HG02973 (cell line): ENCODE results near the gene TYK2.
"Not testable (repeated sequence)": the region's sequence is repeated elsewhere in the genome, so short reads cannot be mapped to it uniquely, and the experiment has no call there.

Source experiments
- ATAC-seq: cut with Tn5 transposase; IDR thresholded peaks from one replicate; pipeline ENCODE4 v1.9.1; 2021; ENCODE audit warnings: moderate library complexity; ENCODE audit not compliant: unreplicated experiment

Gene TYK2

DNA sequence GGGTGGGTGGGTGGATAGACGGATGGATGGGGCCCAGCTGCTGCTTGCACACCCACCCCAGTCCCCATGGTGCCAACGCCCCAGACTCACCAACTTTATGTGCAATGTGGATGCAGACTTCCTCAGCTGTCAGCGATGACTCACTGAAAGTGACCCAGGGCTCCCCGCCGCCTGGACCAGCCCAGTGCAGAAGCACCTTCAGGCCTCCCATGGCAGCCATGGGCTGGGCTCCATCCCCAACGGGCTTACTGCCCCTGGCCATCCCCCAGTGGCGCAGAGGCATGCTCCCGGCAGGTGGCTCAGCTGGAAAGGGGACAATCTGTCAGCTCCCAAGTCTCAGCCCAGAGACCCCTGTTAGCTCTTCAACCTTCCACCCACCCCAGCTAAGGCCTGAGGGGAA lies 2.2 kb downstream of the TYK2 start:
- no peak for ATAC-seq

DNA sequence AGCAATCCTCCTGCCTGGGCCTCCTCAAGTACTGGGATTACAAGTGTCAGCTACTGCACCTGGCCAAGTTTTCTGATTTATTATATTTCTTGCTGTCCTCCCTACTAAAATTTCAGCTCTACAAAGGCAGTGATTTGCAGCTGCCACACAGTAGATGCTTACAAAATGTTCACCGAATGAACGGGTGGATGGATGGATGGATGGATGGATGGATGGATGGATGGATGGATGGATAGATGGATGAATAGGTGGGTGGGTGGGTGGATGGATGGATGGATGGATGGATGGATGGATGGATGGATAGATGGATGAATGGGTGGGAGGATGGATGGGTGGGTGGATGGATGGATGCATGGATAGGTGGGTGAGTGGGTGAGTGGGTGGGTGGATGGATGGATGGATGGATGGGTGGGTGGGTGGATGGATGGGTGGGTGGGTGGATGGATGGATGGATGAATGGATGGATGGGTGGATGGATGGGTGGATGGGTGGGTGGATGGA lies 3.2 kb downstream of the TYK2 start:
- ATAC-seq = not testable (repeated sequence)

DNA sequence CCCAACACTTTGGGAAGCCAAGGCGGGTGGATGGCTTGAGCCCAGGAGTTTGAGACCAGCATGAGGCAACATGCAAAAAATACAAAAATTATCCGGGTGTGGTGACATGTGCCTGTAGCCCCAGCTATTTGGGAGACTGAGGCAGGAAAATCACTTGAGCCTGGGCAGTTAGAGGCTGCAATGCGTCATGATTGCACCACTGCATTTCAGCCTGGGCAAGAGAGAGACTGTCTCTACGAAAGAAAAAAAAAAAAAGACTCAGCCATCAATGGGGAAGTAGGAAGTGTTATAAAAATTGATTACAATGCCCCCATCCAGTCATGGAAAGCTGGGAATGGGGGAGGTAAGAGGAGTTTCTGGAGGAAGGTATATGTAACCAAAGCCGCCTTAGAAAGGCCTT lies 5.4 kb downstream of the TYK2 start:
- ATAC-seq = no peak

DNA sequence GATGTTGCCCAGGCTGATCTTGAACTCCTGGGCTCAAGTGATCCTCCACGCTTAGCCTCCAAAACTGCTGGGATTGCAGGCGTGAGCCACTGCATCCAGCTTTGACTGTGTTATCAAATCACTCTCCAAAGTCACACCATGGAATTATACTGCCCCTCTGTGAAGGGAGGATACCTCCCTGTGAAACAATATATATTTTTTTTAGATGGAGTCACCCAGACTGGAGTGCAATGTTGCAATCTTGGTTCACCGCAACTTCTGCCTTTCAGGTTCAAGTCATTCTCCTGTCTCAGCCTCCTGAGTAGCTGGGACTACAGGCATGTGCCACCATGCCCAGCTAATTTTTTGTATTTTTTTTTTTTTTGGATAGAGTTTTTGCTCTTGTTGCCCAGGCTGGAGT lies 7.7 kb downstream of the TYK2 start:
- ATAC-seq = no peak

DNA sequence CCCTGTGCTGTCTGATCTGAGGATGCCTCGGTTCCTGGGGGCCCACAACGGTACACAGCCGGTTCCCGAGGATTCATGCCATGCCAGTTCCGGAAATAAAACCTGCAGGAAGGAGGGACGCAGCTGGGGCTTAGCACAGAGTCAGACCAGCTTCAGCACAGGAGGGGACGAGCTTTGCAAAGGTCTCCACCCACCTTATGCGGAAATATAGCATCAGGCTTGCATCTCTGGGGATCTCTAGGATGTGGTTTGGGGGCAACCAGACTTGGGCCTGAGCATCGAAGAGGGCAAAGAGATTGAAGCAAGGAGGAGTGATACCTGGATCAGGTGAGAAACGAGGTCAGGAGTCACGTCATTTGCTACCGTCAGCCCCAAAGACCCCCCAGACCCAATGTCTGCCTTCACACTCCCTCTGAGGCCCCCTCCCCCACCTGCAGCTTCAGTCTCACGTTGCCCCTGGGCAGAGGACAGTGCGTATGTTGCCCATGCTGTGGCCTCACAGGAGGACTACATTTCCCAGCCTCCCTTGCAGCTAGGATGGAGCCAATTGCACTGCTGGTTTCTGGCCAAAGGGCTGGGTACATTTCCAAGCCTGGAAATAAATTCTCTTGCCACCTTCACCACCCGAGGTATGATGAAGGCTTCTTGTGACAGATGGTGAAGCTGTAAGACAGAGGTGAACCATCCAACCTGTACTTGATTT lies 12.1 kb downstream of the TYK2 start:
- no peak for ATAC-seq

DNA sequence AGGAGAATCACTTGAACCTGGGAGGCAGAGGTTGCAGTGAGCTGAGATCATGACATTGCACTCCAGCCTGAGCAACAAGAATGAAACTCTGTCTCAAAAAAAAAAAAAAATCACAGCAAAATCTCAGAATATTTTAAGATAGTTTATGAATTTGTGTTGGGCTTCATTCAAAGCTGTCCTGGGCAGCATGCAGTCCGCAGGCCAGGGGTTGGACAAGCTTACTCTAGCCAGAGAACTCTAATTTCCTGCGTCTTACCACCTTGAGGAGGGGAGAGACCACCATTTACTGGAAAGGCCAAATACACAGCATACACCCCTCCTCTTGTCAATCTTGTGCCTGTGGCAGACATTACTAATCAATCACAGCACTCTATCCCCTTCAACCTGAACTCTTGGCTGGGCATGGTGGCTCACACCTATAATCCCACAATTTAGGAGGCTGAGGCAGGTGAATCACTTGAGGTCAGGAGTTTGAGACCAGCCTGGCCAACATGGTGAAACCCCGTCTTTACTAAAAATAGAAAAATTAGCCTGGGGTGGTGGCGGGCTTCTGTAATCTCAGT lies 13.3 kb downstream of the TYK2 start:
- not testable (repeated sequence) for ATAC-seq

DNA sequence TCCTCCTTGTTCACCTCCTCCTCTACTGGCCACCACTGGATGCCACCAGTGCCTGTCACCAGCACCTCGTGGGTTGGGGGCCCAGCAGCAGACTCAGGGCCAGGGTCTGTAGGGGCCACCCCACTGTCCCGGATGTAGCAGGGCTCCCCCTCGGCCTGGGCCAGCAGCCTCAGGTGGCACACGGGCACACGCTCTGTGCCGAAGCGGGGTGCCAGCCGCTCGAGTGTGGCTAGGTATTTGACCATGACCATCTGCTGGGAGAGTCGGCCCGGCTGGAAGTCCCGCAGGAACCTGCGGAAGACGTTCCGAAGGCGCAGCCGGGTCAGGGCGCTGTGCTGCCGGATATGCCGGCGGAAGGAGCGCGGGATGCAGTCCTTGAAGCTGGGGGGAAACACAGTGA lies 14.9 kb downstream of the TYK2 start:
- ATAC-seq = no peak

DNA sequence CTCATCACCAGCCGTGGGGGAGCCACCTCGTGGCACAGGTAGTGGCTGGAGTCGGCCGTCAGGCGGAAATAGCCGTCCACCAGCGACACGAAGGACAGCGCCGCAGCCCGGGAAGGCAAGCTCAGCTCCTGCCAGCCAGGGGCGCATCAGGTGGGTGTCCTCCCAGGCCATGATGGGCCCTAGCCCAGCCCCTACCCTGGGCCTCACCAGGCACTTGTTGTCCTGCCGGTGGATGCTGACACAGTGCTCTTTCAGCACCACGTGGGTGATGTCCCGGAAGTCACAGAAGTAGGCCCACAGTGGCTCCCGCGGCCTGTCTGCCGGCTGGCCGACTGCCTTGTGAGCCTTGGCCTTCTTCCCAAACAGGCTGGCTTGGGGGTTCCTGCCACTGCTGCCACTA lies 15.7 kb downstream of the TYK2 start:
- ATAC-seq = no peak

DNA sequence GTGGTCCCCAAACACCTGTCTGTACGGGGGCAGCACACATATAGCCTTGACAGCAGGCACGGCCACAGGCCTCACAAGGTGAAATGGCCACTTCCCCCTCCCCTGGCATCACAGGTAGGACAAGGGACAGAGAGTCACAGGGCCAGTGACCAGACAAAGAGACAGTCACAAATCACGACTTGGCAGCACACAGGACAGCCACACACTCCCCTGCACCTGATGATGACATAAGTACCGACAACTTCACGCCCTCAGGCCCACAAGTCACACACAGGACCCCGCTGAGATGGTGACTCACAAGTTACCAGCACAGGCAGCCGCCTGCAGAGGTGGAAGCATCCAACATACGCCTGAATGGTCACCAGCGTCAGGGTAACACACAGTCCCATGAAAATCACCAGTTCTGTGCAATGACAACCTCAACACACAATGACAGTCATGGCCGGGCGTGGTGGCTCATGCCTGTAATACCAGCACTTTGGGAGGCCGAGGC lies 16.5 kb downstream of the TYK2 start:
- no peak for ATAC-seq

DNA sequence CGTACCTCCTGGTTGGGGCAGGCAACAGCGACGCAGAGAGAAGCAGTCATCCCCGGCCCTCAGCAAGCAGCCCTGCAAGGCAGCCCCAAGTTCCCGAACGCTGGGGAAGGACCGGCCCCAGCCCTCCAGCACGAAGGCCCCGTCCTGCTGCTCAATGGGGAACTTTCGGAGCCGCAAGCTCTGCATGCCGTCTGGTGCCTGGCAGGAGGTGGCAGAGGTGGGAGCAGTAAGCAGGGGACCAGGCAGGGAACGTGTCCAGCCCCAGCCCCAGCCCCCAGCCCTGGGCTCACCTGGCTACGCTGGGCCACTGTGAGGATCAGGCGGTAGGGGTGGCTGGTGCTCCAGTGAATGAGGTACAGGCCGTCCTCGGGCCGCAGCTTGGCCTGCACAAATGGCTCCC lies 18.1 kb downstream of the TYK2 start:
- ATAC-seq = no peak

DNA sequence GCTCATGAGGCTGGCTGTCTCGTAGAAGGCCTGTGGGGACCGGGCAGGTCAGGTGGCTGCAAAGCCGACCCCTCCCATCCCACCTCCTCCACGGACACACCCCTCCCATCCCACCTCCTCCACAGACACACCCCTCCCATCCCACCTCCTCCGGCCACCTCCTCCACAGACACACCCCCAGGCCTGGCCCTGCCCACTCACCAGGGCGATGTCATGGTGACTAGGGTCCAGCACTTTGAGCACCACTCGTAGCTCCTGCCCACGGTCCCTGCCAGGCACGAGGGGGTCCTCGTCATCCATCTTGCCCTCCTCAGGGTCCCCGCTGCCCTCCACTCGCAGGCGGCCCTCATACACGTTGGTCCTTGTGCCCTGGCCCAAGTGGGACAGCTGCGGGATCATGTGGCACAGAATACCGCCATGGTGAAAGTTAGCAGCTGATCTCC lies 18.8 kb downstream of the TYK2 start:
- ATAC-seq = no peak

DNA sequence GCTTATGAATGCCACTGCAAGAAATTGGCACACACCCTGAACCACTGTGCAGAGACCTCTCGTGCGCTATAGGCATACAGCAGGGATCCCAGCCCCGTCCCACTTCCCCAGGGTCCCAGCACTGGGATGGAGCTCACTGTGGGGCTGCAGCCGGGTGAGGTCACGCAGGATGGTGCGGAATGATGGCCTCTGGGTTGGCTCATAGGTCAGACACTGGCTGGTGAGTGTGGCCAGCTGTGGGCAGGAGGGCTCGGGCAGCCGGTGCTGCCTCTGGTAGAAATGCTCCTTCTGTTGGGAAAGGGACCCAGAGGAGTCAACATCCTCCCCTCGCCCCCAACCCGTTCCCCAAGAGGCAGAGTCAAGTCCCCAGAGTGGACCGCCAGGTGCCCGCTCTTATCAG lies 23.9 kb downstream of the TYK2 start:
- ATAC-seq = no peak

DNA sequence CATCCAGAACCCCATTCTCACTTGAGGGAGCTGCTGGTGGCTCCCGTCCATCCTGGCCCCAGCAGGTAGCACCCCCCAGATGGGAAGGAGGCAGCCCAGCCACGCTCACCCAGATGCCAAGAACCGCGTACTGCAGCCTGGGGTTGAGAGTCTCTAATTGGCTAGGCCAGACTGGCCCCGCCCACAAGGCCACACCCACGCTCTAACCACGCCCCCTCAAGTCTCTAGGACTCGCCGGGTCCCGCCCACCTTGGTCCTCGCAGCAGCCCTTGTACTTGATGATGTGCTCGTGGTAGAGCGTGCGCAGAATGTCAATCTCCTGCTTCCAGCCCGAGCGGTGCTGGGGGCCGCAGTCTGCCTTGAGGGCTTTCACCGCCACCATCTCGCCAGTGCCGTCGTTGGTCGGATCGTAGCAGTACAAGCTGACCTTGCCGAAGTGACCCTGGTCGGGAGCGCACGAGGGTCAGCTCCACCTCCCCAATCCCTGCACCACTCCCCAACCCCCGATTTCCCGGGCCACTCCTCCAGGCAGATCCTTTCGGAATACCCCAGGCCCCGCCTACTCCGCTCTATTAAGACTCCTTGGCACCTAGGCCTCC lies 26.5 kb downstream of the TYK2 start:
- ATAC-seq = no peak

DNA sequence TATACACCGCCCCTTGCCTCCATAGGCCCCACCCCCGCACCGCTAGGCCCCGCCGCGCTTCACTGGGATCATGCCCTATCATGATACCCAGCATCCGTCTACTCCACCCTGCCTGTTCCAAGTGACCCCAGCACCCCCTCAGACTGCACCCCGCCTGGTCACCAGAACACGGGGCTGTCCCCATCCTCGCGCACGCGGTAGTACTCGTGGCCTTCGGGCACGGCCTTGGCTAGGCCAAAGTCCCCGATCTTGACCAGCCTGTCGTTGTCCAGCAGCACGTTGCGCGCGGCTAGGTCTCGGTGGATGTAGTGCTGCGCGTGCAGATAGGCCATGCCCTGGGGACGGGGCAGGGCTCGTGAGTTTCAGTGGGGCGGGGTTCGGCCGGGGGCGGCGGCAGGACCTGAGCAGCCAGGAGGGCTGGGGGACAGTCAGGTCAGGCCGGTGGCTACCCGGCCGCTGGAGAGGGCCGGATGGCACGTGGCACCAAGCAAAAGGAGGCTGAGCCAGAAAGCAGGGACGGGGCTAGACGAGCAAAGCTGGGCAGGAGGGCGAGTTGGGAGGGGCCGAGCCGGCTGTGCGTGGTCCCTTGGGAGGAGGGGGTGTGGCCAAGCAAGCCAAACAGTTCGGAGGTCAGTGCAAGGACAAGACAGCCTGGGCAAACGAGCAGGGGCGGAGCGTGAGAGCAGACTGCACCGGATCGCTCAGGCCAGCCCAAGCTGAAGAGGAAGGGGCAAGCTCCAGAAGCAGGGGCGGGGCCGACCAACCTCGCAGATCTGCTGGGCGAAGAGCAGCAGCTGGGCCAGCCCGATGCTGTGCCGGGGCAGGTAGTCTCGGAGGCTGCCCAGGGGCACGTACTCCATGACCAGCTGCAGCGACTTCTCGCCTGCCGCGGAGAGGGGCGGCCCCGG lies 27.4 kb downstream of the TYK2 start:
- ATAC-seq = no peak

DNA sequence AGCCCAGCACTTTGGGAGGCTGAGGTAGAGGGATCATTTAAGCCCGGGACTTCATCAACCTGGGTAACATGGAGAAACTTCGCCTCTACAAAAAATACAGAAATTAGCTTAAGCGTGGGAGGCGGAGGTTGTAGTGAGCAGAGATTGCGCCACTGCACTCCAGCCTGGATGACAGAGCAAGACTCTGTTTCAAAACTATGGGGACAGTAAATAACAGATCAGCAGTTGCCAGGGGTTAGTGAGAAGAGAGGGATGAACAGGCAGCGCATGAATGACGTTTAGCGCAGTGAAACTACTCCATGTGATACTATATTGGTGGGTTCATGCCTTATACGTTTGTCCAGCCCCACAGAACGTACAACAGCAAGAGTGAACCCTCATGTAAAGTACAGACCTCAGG lies 33.9 kb downstream of the TYK2 start:
- ATAC-seq = no peak

DNA sequence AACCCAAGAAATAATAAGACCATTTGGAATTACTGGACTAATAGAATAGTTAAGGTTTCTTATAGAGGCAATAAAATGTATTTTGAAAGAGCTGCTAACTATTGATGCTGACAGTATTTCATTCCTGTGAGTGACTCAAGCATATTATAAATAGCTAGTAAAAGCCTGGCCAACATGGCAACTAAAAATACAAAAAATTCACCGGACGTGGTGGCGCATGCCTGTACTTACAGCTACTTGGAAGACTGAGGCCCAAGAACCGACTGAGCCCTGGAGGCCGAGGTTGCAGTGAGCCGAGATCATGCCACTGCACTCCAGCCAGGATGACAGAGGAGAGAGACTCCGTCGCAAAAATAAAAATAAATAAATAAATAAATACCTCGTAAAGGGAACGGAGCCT lies 35.6 kb downstream of the TYK2 start:
- ATAC-seq = no peak

DNA sequence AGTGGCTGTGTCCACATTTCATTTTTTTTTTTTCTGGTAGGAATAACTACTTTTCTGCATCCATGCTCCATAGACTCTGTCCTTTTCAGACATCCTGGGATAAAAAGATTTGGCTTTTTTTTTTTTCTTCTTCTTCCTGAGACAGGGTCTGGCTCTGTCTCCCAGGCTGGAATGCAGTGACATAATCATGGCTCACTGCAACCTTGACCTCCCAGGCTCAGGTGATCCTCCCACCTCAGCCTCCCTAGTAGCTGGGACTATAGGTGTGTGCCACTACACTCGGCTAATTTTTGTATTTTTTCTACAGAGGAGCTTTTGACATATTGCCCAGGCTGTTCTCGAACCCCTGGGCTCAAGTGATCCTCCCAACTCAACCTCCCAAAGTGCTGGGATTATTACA lies 36.9 kb downstream of the TYK2 start:
- ATAC-seq = no peak

DNA sequence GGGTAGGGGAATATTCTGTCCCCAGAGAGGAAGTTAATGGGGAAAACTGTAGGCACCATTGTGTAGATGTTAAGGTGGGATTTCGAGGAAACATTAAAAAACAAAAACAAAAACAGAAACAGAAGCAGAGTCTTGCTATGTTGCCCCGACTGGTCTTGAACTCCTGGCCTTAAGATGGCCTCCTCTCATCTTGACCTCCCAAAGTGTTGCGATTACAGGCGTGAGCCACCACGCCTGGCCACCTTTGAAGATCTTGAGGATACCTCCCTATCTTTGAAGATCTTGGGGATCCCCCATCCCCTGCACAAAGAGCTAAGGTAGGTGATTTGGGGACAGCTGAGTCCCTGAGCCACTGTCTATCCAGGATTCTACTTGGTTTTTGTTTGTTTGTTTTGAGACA lies 40.4 kb downstream of the TYK2 start:
- no peak for ATAC-seq

DNA sequence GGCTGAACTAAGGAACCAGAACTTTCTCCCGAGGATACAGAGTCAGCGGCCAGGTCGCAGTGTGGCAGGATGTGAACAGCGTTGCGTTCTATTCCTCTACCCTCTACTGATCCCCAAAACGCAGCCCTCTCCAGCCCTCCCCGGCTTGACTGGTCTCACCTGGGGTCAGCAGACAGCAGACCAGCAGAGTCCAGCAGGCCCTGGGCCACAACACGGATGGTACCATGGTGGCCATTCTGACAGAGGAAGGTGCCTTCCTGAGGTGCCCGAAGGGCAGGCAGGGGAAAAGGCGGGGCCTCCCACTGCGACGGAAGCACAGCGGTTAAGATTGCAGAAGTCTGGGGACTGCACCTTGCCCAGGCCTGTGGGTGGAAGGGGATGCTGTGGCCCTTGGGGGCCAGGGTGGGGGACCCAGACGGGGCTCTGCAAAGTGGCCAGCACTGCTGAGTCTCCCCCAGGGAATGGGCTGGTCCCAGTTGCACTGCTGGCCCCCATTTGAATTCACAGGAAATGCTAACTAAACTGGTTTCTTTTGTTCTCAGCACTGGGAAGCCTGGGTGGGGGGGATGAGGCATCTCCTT lies 40.9 kb downstream of the TYK2 start, which contains the start of gene ICAM3:
Gene ICAM3, minus strand, starts transcription at position 245 of the 581 bp plus-strand sequence. Its CDS starts 10 bp downstream, at position 235.
- no peak for ATAC-seq

DNA sequence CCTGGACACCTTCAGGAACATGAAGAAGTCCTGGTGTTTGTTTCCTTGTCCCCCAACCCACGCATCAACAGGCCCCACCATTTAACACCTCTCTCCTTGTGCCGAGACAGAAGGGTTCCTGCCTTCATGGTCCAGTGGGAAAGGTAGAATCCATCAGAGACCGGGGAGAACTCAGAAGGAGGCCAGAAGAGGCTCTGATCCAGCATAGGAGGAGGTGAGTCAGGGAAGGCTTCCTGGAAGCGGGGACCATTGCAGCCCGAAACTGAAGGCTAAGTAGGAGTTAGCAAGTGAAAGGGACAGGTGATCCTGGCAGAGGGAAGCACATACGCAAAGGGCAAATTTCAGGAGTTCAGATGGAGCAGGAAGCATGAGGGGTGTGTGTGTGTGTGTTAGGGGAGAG lies 41.4 kb downstream of the TYK2 start:
- no peak for ATAC-seq

DNA sequence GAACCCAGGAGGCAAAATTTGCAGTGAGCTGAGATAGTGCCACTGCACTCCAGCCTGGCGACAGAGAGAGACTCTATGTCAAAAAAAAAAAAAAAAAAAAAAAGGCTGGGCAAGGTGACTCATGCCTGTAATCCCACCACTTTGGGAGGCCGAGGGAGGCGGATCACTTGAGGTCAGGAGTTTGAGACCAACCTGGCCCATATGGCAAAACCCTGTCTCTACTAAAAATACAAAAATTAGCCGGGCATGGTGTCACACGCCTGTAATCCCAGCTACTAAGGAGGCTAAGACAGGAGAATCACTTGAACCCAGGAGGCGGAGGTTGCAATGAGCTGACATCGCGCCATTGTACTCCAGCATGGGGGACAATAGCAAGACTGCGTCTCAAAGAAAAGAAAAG lies 43.6 kb downstream of the TYK2 start:
- ATAC-seq = not testable (repeated sequence)
